RWPE1 (cell line): Measurements from ENCODE around the gene DROSHA.
"Not testable (repeated sequence)": the region's sequence is repeated elsewhere in the genome, so short reads cannot be mapped to it uniquely, and the experiment has no call there.

Source experiments
- CTCF ChIA-PET: fragments of 350-600 bp; sonication (Branson Sonifier 250); formaldehyde crosslinking; extraction: SDS; loops from one replicate; lab custom pipeline; 2021; lab: Yijun Ruan, JAX
- POLR2A ChIA-PET: fragments of 400-600 bp; formaldehyde crosslinking; extraction: SDS; loops from one replicate; lab custom pipeline; 2020; ENCODE audit warnings: antibody characterized with exemption; ENCODE audit not compliant: low non-redundant PET; lab: Yijun Ruan, JAX
- DNase-seq: peaks from one replicate; pipeline ENCODE4 v3.0.0; 2012; ENCODE audit warnings: low spot score
- H3K27ac ChIP-seq: fragments of 450-650 bp; 2 replicates; pipeline ENCODE4 v1.5.1; 2017
- TF ChIP-seq, protein P1 (sequence below): fragments of 450-650 bp; conservative IDR thresholded peaks from 2 replicates; pipeline ENCODE4 v1.5.1; 2017; ENCODE audit warnings: low read depth, mild to moderate bottlenecking

DROSHA gene

DNA sequence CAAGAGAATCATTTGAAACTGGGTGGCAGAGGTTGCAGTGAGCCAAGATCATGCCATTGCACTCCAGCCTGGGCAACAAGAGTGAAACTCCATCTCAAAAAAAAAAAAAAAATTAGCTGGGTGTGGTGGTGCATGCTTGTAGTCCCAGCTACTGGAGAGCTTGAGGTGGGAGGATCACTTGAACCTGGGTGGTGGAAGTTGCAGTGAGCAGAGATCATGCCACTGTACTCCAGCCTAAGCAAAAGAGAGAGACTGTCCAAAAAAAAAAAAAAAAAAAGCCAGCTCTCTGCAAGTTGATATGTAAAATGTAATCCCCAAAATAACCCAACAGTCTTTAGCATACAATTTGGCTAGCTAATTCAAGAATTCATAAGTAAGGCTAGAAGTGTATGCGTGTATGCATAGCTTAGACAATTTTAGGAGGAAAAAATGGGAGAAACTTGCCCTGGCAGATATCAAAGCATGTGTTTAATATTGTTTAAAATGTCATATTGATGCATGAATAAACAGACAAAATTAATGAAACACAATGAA is 36.5 kb upstream of the DROSHA start:
- ChIA-PET CTCF (interaction anchor here (0.5 to 0.6 kb wide), 2 partner anchors 302 to 773 kb away, joined by 3 read pairs; no protein-coding TSS in a partner anchor), POLR2A (no interaction called here)
- DNase-seq: no peak
- no peak overlapping the region for H3K27ac ChIP-seq
- TF ChIP-seq, protein P1, sequence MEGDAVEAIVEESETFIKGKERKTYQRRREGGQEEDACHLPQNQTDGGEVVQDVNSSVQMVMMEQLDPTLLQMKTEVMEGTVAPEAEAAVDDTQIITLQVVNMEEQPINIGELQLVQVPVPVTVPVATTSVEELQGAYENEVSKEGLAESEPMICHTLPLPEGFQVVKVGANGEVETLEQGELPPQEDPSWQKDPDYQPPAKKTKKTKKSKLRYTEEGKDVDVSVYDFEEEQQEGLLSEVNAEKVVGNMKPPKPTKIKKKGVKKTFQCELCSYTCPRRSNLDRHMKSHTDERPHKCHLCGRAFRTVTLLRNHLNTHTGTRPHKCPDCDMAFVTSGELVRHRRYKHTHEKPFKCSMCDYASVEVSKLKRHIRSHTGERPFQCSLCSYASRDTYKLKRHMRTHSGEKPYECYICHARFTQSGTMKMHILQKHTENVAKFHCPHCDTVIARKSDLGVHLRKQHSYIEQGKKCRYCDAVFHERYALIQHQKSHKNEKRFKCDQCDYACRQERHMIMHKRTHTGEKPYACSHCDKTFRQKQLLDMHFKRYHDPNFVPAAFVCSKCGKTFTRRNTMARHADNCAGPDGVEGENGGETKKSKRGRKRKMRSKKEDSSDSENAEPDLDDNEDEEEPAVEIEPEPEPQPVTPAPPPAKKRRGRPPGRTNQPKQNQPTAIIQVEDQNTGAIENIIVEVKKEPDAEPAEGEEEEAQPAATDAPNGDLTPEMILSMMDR: no peak

DNA sequence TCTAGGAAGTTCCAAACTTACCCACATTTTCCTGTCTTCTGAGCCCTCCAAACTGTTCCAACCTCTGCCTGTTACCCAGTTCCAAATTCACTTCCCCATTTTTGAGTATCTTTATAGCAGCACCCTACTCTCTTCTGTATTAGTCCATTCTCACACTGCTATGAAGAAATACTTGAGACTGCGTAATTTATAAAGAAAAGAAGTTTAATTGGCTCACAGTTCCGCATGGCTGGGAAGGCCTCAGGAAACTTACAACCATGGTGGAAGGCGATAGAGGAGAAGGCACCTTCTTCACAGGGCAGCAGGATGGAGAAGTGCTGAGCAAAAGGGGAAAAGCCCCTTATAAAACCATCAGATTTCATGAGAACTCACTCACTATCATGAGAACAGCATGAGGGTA is 34.5 kb upstream of the DROSHA start:
- H3K27ac ChIP-seq, DNase-seq, POLR2A ChIA-PET: not testable (repeated sequence)
- CTCF ChIA-PET: interaction anchor here (0.6 kb wide), 1 partner anchor 9 kb away, joined by 3 read pairs; no protein-coding TSS in a partner anchor

DNA sequence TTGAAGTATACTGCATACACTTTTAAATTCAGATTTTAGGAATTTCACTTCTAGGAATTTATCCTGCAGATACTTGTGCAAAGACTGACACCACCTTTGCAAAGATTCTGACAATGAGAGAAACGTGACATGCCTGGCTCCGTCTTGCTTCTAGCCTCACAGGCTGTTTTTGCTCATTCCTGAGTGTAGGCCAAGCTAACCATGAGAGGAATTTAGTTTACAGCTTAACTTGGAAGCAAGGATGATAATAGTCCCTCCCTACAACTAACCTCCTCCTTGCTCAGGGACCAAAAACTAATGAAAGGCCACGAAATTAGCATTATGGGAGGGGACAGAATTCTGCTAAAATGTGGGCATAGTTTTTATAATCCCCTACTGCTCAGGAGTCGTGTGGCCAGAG is 31.3 kb upstream of the DROSHA start:
- no peak for DNase-seq
- ChIA-PET POLR2A (no interaction called here), CTCF (no interaction called here)
- TF ChIP-seq, protein P1: no peak
- no peak overlapping the region for H3K27ac ChIP-seq

DNA sequence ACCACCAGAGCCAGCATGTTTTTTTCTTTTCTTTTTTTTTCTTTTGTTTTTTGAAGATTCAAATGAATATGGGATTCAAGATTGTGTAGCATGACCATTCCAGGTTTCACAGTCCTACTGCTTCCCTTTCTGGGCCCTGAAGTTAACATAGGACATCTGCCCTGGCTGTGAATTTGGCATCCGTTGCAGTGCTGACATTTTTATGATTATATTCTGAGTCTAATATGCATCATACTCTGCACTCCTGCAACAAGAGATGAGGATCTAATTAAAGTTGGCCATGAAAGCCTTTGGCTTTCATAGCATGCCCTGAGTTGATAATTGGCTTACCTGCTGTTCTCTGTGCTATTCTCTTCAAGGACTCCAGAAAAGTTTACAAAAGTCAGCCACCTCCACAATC is 30.1 kb upstream of the DROSHA start:
- ChIA-PET CTCF (interaction anchor here (0.9 kb wide), 1 partner anchor 23 kb away, joined by 6 read pairs; no protein-coding TSS in a partner anchor), POLR2A (no interaction called here)
- TF ChIP-seq, protein P1: no peak
- no peak for DNase-seq
- no peak overlapping the region for H3K27ac ChIP-seq

DNA sequence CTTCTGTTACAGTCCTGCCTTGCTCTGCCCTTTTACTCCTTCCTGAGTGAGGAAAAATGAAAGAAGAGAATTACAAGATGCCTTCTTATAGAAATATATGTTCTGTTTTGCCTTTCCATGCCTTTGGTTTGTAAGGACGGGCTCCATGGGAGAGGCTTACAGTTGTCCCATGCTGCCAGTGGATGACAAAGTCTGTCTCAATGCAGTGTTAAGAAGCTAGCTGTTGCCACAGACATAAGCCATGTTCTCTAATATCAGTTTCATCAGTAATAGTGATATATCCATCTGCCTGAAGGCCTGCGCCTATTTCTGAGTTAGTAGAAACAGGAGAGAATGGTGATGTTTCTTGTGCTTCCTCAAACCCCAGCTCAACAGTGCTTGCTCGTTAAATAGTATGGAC is 28.0 kb upstream of the DROSHA start:
- TF ChIP-seq, protein P1: no peak
- H3K27ac ChIP-seq: no peak overlapping the region
- ChIA-PET POLR2A (no interaction called here), CTCF (no interaction called here)
- no peak for DNase-seq

DNA sequence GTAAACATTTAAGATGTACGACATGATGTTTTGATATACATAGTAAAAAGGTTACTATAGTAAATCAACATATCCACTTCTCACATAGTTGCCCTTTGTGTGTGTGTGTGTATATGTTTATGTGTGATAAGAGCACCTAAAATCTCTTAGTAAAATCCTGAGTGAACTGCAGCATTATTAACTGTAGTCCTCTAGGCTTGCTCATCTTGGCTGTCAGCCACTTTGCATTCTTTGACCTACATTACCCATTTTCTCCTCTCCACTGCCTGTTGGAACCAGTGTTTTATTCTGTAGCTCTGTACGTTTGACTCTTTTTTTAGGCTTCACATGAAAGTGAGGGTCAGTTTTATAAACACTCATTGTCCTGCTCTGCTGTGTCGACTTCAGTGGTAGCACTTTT is 24.6 kb upstream of the DROSHA start:
- ChIA-PET POLR2A (no interaction called here), CTCF (interaction anchor here (0.6 to 0.7 kb wide), 2 partner anchors 10 to 24 kb away, joined by 3 read pairs; no protein-coding TSS in a partner anchor)
- TF ChIP-seq, protein P1: no peak
- H3K27ac ChIP-seq: no peak overlapping the region
- no peak for DNase-seq

DNA sequence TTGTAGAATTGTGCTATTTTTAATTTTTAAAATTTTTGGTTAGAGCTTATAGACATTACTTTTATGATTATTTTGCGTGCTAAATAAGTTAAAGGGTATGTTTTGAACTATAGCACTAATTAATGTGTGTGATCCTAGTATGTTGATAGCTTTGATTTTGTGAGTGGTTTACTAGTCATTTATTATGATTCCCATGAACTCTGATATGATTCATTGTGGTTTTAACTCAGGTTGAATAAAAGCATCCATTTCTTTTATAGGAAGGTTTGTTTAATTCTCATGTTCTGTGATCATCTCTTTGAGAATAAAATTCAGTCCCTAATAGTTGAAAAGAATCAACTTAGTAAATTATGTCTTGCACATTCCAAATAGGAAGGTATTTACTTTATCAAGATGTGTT is 22.7 kb upstream of the DROSHA start:
- POLR2A ChIA-PET: no interaction called here
- no peak overlapping the region for H3K27ac ChIP-seq
- CTCF ChIA-PET: interaction anchor here (0.6 kb wide), 2 partner anchors 11 to 935 kb away, joined by 3 read pairs; no protein-coding TSS in a partner anchor
- TF ChIP-seq, protein P1: no peak
- DNase-seq: no peak
